ENCODE results near the gene MTHFS. TPM values are rescaled to one million over a fixed set of nuclear protein-coding genes. Genes with fewer than 3 reads are reported as not detected.

Gene MTHFS
- total RNA-seq, 1 experiment from 2014 or later, result 48.2 TPM

DNA sequence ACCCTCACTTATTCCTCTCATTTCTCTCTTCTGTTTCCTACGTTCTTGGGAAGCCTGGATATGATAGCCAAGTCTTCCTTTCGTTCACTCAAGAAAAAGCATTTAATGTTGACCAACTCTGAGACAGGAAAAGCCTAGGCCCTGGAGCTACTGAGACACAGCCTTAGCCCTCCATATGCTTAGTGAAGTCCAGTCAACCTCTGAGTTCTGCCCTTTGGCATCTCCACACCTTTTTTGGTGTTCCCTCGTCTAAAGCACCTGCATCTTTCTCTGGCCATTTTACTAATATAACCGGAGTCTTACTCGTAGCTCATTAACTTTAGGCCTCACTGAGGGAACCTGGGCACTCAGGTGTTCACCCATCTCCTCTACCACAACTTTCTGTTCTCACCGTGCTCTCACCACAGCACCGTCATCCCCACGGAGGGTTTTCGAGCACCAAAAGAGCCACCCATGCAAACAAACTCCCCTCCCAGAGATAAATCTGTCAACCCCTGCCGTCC, 632 bp downstream of the MTHFS start:
- no peaks in the 10 kb centered on the region for H3K27me3 Mint-ChIP-seq (ENCODE audit: insufficient read depth, unreplicated experiment)

DNA sequence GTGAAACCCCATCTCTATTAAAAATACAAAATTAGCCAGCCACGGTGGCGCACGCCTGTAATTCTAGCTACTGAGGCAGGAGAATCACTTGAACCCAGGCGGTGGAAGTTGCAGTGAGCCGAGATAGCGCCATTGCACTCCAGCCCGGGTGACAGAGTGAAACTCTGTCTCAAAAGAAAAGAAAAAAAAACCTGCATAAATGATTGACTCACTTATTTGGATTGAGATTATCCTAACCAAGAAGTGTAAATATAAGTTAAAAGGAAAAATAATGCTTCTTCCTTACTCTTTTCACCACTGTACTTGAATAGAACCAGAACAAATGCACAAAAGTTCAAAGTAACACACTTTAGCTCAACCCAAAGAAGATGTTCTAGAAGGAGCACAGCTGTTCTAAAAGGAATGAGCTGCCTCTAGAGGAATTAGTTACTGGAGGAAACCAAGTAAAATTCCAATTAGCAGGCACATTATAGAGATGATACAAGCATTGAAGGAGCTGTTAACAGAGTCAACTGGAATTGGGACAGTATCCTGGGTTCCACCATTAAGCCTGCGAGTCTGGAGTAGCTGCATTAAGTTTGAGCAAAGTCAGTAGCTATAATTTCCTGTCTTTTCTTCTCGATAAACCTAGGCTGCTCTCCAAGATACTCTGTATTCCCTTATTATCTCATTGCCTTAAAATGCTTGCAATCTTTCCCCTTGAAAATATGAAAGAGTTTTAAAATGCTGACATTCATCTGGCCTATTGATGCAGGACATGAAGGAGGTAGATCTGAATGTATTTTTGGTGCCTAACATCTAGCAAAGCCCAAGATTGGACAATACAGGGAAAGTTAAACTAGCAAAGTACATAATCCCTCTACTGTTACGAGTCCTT, 9.5 kb downstream of the MTHFS start:
- TF ChIP-seq CTCF (IDR thresholded peaks at IDR 0.05; ENCODE audit: insufficient read depth in 1 of 2, low read depth in 1 of 2, low read length in 1 of 2, severe bottlenecking in 1 of 2, unreplicated experiment in 1 of 2), result no peak
- ChIA-PET POLR2A (interaction anchor here (1.0 kb wide), 1 partner anchor 36 kb away, joined by 5 read pairs; no protein-coding TSS in a partner anchor), CTCF (no interaction called here)
- H3K27me3 ChIP-seq (replicated peaks; ENCODE audit: control insufficient read depth, insufficient read depth, low read length), result no peaks in the 10 kb centered on the region
- peak overlapping the region; percentile 60 for H3K27ac Mint-ChIP-seq (ENCODE audit: unreplicated experiment)
- H3K36me3 Mint-ChIP-seq (ENCODE audit: insufficient read depth, unreplicated experiment), result peaks cover 47% of the 10 kb centered on the region
- H3K4me3 ChIP-seq (ENCODE audit: low read depth, low read length), result no peak overlapping the region
- no peaks in the 10 kb centered on the region for H3K9me3 Mint-ChIP-seq (ENCODE audit: unreplicated experiment)
- intact Hi-C loops (cut with micrococcal nuclease; ENCODE audit: unreplicated experiment), result no loop called here
- peaks cover 34% of the 10 kb centered on the region for H3K4me1 Mint-ChIP-seq (ENCODE audit: low read depth, unreplicated experiment)
- no peaks in the 10 kb centered on the region for H3K9me3 ChIP-seq
- H3K36me3 ChIP-seq (ENCODE audit: control insufficient read depth, insufficient read depth, low read length), result no peaks in the 10 kb centered on the region
- no peaks in the 10 kb centered on the region for H3K27me3 Mint-ChIP-seq (ENCODE audit: insufficient read depth, unreplicated experiment)
- peak overlapping the region; percentile 52 for H3K4me3 Mint-ChIP-seq (ENCODE audit: unreplicated experiment)
- peaks cover 30% of the 10 kb centered on the region for H3K4me1 ChIP-seq
- no TSS peak for BruUV-seq (replicated peaks)
- DNase-seq, result peak in 1 of 2 experiments; percentile 13

More for the DNA sequence above, 632 bp downstream of the MTHFS start:
- Histone ChIP-seq H3K4me3 (ENCODE audit: low read depth, low read length) (peak overlapping the region; percentile 87), H3K36me3 (ENCODE audit: control insufficient read depth, insufficient read depth, low read length) (no peaks in the 10 kb centered on the region), H3K27me3 (replicated peaks; ENCODE audit: control insufficient read depth, insufficient read depth, low read length) (no peaks in the 10 kb centered on the region), H3K4me1 (no peaks in the 10 kb centered on the region), H3K9me3 (no peaks in the 10 kb centered on the region)
- CTCF ChIA-PET, result interaction anchor here (0.7 to 1.0 kb wide), 4 partner anchors 22 to 226 kb away, joined by 3 to 5 read pairs (median 4); no protein-coding TSS in a partner anchor
- TF ChIP-seq CTCF (IDR thresholded peaks at IDR 0.05; ENCODE audit: insufficient read depth in 1 of 2, low read depth in 1 of 2, low read length in 1 of 2, severe bottlenecking in 1 of 2, unreplicated experiment in 1 of 2), result no peak
- H3K4me1 Mint-ChIP-seq (ENCODE audit: low read depth, unreplicated experiment), result peaks cover 12% of the 10 kb centered on the region
- peaks cover 22% of the 10 kb centered on the region for H3K36me3 Mint-ChIP-seq (ENCODE audit: insufficient read depth, unreplicated experiment)
- BruUV-seq (replicated peaks), result TSS peak; percentile 64
- POLR2A ChIA-PET, result interaction anchor here (1.3 kb wide), 1 partner anchor 27 kb away, joined by 3 read pairs; no protein-coding TSS in a partner anchor
- intact Hi-C loops (cut with micrococcal nuclease; ENCODE audit: unreplicated experiment), result loop anchor here (1.0 to 5.0 kb wide), 3 partner anchors 27 to 276 kb away; no protein-coding TSS in a partner anchor
- DNase-seq, result no peak
- peak overlapping the region; percentile 94 for H3K27ac Mint-ChIP-seq (ENCODE audit: unreplicated experiment)
- peak overlapping the region; percentile 85 for H3K4me3 Mint-ChIP-seq (ENCODE audit: unreplicated experiment)
- no peaks in the 10 kb centered on the region for H3K9me3 Mint-ChIP-seq (ENCODE audit: unreplicated experiment)

- no peak overlapping the region for H3K27ac Mint-ChIP-seq (ENCODE audit: unreplicated experiment)
- DNase-seq, result no peak
These were observed 10.7 kb downstream of the MTHFS start for GRCh38 chr15:79886124-79886523.

More at GRCh38 chr15:79886124-79886523, 10.7 kb downstream of the MTHFS start:
- intact Hi-C loops (cut with micrococcal nuclease; ENCODE audit: unreplicated experiment), result no loop called here
- no peaks in the 10 kb centered on the region for H3K36me3 ChIP-seq (ENCODE audit: control insufficient read depth, insufficient read depth, low read length)
- no peaks in the 10 kb centered on the region for H3K9me3 ChIP-seq
- H3K4me1 Mint-ChIP-seq (ENCODE audit: low read depth, unreplicated experiment), result peaks cover 34% of the 10 kb centered on the region
- POLR2A ChIA-PET, result interaction anchor here (1.0 kb wide), 1 partner anchor 37 kb away, joined by 3 read pairs; no protein-coding TSS in a partner anchor
- no peaks in the 10 kb centered on the region for H3K27me3 Mint-ChIP-seq (ENCODE audit: insufficient read depth, unreplicated experiment)
- H3K4me3 ChIP-seq (ENCODE audit: low read depth, low read length), result no peak overlapping the region
- BruUV-seq (replicated peaks), result no TSS peak
- no peak overlapping the region for H3K4me3 Mint-ChIP-seq (ENCODE audit: unreplicated experiment)
- H3K36me3 Mint-ChIP-seq (ENCODE audit: insufficient read depth, unreplicated experiment), result peaks cover 46% of the 10 kb centered on the region
- CTCF ChIA-PET, result interaction anchor here (1.0 kb wide), 1 partner anchor 32 kb away, joined by 4 read pairs; no protein-coding TSS in a partner anchor
- peaks cover 30% of the 10 kb centered on the region for H3K4me1 ChIP-seq
- H3K9me3 Mint-ChIP-seq (ENCODE audit: unreplicated experiment), result no peaks in the 10 kb centered on the region
- H3K27me3 ChIP-seq (replicated peaks; ENCODE audit: control insufficient read depth, insufficient read depth, low read length), result no peaks in the 10 kb centered on the region
- no peak for TF ChIP-seq CTCF (IDR thresholded peaks at IDR 0.05; ENCODE audit: insufficient read depth in 1 of 2, low read depth in 1 of 2, low read length in 1 of 2, severe bottlenecking in 1 of 2, unreplicated experiment in 1 of 2)

All from Caco-2 (cell line).